ENCODE measurements around the gene ANO7.
"Not testable (repeated sequence)": the region's sequence is repeated elsewhere in the genome, so short reads cannot be mapped to it uniquely, and the experiment has no call there.

The ANO7 gene

GRCh38 chr2:241194811-241195210, 6.3 kb downstream of the ANO7 start:
- no peak for DNase-seq

GRCh38 chr2:241195506-241196130, 7.1 kb downstream of the ANO7 start:
- no peak for DNase-seq

GRCh38 chr2:241197246-241197645, 8.8 kb downstream of the ANO7 start:
- not testable (repeated sequence) for DNase-seq

GRCh38 chr2:241197947-241198346, 9.5 kb downstream of the ANO7 start:
- no peak for DNase-seq

- no peak for DNase-seq
These were observed 10.2 kb downstream of the ANO7 start for GRCh38 chr2:241198381-241199279.

- no peak for DNase-seq
These were observed 10.8 kb downstream of the ANO7 start for GRCh38 chr2:241199286-241199685.

GRCh38 chr2:241199897-241200821, 11.7 kb downstream of the ANO7 start:
- no peak for DNase-seq

GRCh38 chr2:241200822-241201395, 12.4 kb downstream of the ANO7 start:
- no peak for DNase-seq

GRCh38 chr2:241201445-241202267, 13.2 kb downstream of the ANO7 start:
- no peak for DNase-seq

- DNase-seq: no peak
These were observed 13.8 kb downstream of the ANO7 start for GRCh38 chr2:241202268-241202585.

- no peak for DNase-seq
These were observed 14.2 kb downstream of the ANO7 start for GRCh38 chr2:241202681-241203080.

- DNase-seq: no peak
These were observed 14.9 kb downstream of the ANO7 start for GRCh38 chr2:241203218-241204009.

- DNase-seq: no peak
These were observed 15.5 kb downstream of the ANO7 start for GRCh38 chr2:241204010-241204384.

GRCh38 chr2:241204490-241204889, 16.0 kb downstream of the ANO7 start:
- DNase-seq: no peak

GRCh38 chr2:241205086-241205485, 16.6 kb downstream of the ANO7 start:
- DNase-seq: no peak

- DNase-seq: no peak
These were observed 18.7 kb downstream of the ANO7 start for GRCh38 chr2:241207151-241207550.

GRCh38 chr2:241207641-241208040, 19.2 kb downstream of the ANO7 start:
- DNase-seq: no peak

GRCh38 chr2:241208058-241208457, 19.6 kb downstream of the ANO7 start:
- no peak for DNase-seq

- DNase-seq: no peak
These were observed 20.8 kb downstream of the ANO7 start for GRCh38 chr2:241209271-241209670.

GRCh38 chr2:241211276-241211675, 22.8 kb downstream of the ANO7 start:
- DNase-seq: no peak

- no peak for DNase-seq
These were observed 24.6 kb downstream of the ANO7 start for GRCh38 chr2:241213041-241213440.

Data from NCI-H1436 treated with DMSO at 0.1 percent for 48 hours (cell line).